ENCODE data around the gene TOPORS.
"Not testable (repeated sequence)": the region's sequence is repeated elsewhere in the genome, so short reads cannot be mapped to it uniquely, and the experiment has no call there.

Gene TOPORS

GRCh38 chr9:32571969-32572899 lies 19.8 kb upstream of the TOPORS start:
- peak overlapping the region; percentile 47 to 92 (median 85) for H3K27ac ChIP-seq
- peak overlapping the region; percentile 64 to 99 (median 85) for H3K4me3 ChIP-seq

- no peak overlapping the region for H3K4me3 ChIP-seq
- H3K27ac ChIP-seq: no peak overlapping the region
These were observed 17.9 kb upstream of the TOPORS start for GRCh38 chr9:32570262-32570661.

- Histone ChIP-seq H3K4me3 (no peak overlapping the region), H3K27ac (no peak overlapping the region)
These were observed 14.4 kb upstream of the TOPORS start for GRCh38 chr9:32566770-32567169.

DNA sequence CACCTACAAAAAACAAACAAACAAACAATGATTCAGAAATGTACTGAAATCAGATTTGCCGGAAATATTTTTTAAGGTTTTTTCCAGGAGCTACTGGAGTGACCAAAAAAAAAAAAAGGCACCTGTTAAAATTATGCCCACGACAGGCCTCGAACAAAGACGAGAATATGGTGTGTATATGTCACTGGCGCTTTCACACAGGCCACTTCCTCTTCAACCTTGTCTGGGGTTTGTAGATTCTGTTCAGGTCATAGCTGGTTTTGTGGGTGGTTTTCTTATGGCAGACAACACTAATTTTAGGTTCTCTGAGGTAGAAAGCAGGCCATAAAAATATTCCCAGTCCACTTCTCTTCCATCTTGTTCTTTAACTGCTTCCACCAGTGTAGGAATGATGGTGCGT lies 13.6 kb upstream of the TOPORS start:
- Histone ChIP-seq H3K27ac (no peak overlapping the region), H3K4me3 (no peak overlapping the region)

DNA sequence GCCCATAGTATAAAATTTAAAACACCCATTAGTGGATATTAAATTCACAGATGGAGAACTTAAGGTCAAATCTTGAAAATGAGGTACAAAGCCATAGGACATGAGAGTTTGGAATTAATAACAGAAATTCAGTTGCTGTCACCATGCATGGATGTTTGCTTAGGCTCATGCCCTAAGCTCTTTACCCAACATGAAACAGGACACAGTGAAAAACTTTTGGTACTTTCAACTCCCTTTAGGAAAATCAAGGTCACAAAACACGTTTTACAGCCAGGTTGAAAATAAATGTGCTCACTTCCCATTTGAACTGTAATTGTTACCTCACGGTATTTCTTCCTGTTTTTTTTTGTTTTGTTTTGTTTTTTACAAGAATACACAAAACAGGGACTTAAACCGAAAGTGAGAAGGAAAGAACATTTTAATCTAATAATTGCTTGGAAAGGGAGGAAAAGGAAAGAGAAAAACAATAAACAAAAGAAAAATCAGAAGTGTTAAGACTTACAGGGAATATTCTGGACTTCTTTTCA lies 6.1 kb upstream of the TOPORS start:
- Histone ChIP-seq H3K4me3 (no peak overlapping the region), H3K27ac (peak overlapping the region in 4 of 21 experiments; percentile 11 to 53 (median 36))

GRCh38 chr9:32554591-32554990 lies 2.2 kb upstream of the TOPORS start:
- Histone ChIP-seq H3K4me3 (no peak overlapping the region), H3K27ac (no peak overlapping the region)

GRCh38 chr9:32554107-32554506 lies 1.7 kb upstream of the TOPORS start:
- H3K4me3 ChIP-seq: no peak overlapping the region
- no peak overlapping the region for H3K27ac ChIP-seq

- Histone ChIP-seq H3K4me3 (peak overlapping the region; percentile 52 to 80 (median 76)), H3K27ac (peak overlapping the region; percentile 1 to 99 (median 96))
These were observed 922 bp downstream of the TOPORS start for GRCh38 chr9:32551276-32552051.

GRCh38 chr9:32550562-32551275 lies 1.7 kb downstream of the TOPORS start:
- Histone ChIP-seq H3K27ac (peak overlapping the region; percentile 1 to 99 (median 96)), H3K4me3 (peak overlapping the region; percentile 52 to 80 (median 76))

GRCh38 chr9:32550150-32550561 lies 2.2 kb downstream of the TOPORS start:
- H3K4me3 ChIP-seq: peak overlapping the region; percentile 52 to 80 (median 76)
- peak overlapping the region in 20 of 21 experiments; percentile 70 to 99 (median 96) for H3K27ac ChIP-seq

DNA sequence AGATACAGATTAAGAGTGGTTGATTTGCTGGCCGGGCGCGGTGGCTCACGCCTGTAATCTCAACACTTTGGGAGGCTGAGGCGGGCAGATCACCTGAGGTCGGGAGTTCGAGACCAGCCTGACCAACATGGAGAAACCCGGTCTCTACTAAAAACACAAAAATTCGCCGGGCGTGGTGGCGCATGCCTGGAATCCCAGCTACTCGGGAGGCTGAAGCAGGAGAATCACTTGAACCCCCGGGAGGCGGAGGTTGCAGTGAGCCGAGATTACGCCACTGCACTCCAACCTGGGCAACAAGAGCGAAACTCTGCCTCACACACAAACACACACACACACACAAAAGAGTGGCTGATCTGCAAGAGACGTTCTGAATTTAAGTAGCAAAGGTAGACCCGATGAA lies 4.2 kb downstream of the TOPORS start:
- H3K27ac ChIP-seq, H3K4me3 ChIP-seq: not testable (repeated sequence)

GRCh38 chr9:32545884-32546283 lies 6.5 kb downstream of the TOPORS start:
- Histone ChIP-seq H3K4me3 (no peak overlapping the region), H3K27ac (no peak overlapping the region)

DNA sequence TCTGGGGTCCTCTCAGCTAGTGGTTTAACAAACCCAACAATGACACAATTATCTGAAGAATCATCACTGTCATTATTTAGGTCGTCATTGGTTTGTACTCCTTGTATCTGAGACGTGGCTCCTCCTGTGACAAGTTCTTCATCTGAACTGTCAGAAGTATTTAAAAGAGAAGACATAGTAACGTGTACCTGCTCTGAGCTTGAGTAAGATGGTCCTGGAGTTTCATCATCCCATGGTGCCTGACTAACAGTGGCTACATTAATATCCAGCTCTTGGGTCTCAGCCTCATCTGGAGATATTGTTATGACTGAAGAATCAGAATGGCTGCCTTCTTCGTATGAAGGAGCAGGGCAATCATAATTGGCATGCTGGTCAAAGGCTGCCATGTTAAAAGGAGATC lies 9.3 kb downstream of the TOPORS start:
- Histone ChIP-seq H3K27ac (no peak overlapping the region), H3K4me3 (no peak overlapping the region)

GRCh38 chr9:32533816-32534215 lies 18.6 kb downstream of the TOPORS start:
- no peak overlapping the region for H3K4me3 ChIP-seq
- H3K27ac ChIP-seq: no peak overlapping the region

GRCh38 chr9:32533336-32533735 lies 19.1 kb downstream of the TOPORS start:
- no peak overlapping the region for H3K27ac ChIP-seq
- no peak overlapping the region for H3K4me3 ChIP-seq

GRCh38 chr9:32526707-32527048 lies 25.7 kb downstream of the TOPORS start:
- Histone ChIP-seq H3K27ac (peak overlapping the region in 20 of 21 experiments; percentile 75 to 95 (median 86)), H3K4me3 (peak overlapping the region; percentile 51 to 79 (median 62))

GRCh38 chr9:32526041-32526706 lies 26.2 kb downstream of the TOPORS start, which contains the start of gene RIGI:
TSS of gene RIGI (minus strand) at chr9:32526196. CDS start at chr9:32526166, 30 bp downstream.
- H3K4me3 ChIP-seq: peak within 1 kb of the TSS; percentile 51 to 79 (median 62)
- H3K27ac ChIP-seq: peak within 1 kb of the TSS; percentile 26 to 95 (median 86)

DNA sequence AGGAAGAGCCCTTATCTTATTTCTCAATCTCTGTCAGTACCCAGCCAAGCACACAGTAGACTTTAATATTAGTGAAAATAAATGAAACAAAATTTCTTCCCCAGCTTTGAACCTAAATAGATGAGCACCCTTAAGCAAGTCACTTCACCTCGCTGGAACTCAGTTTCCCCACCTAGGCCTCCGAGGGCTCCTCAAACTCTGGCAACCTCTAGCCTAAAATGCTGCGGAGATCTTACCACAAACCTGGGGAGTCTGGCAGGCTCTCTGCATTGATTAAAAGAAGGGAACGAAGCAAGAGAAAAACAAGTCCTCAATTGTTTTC lies 26.7 kb downstream of the TOPORS start:
- Histone ChIP-seq H3K4me3 (peak overlapping the region; percentile 51 to 79 (median 62)), H3K27ac (peak overlapping the region; percentile 26 to 95 (median 86))

Measured in skin epidermis (tissue), 12 donors.